ENCODE data around the gene CHRM2. TPM values are rescaled to one million over a fixed set of nuclear protein-coding genes. Genes with fewer than 3 reads are reported as not detected.

Gene CHRM2
- total RNA-seq, 1 experiment from 2014 or later, result not detected

- Mint-ChIP-seq H3K36me3 (ENCODE audit: insufficient read depth, unreplicated experiment) (no peaks in the 10 kb centered on the region), H3K27ac (ENCODE audit: unreplicated experiment) (no peak overlapping the region), H3K4me3 (ENCODE audit: low read depth, unreplicated experiment) (no peak overlapping the region), H3K27me3 (ENCODE audit: unreplicated experiment) (no peaks in the 10 kb centered on the region), H3K9me3 (ENCODE audit: low read depth, unreplicated experiment) (peaks cover 11% of the 10 kb centered on the region), H3K4me1 (ENCODE audit: low read depth, unreplicated experiment) (no peaks in the 10 kb centered on the region)
- CTCF ChIA-PET, result no interaction called here
- TF ChIP-seq CTCF (IDR thresholded peaks at IDR 0.05; ENCODE audit: unreplicated experiment), result no peak
- intact Hi-C loops (cut with micrococcal nuclease; ENCODE audit: unreplicated experiment), result no loop called here
- BruUV-seq (replicated peaks), result no TSS peak
- DNase-seq, result no peak
These were observed 829 bp downstream of the CHRM2 start for GRCh38 chr7:136869001-136869961.

- CTCF ChIA-PET, result no interaction called here
- no peak for DNase-seq
- Mint-ChIP-seq H3K27me3 (ENCODE audit: unreplicated experiment) (no peaks in the 10 kb centered on the region), H3K36me3 (ENCODE audit: insufficient read depth, unreplicated experiment) (no peaks in the 10 kb centered on the region), H3K4me3 (ENCODE audit: low read depth, unreplicated experiment) (no peak overlapping the region), H3K27ac (ENCODE audit: unreplicated experiment) (no peak overlapping the region), H3K4me1 (ENCODE audit: low read depth, unreplicated experiment) (no peaks in the 10 kb centered on the region), H3K9me3 (ENCODE audit: low read depth, unreplicated experiment) (peaks cover 13% of the 10 kb centered on the region)
- no TSS peak for BruUV-seq (replicated peaks)
- intact Hi-C loops (cut with micrococcal nuclease; ENCODE audit: unreplicated experiment), result no loop called here
- no peak for TF ChIP-seq CTCF (IDR thresholded peaks at IDR 0.05; ENCODE audit: unreplicated experiment)
These were observed 1.8 kb downstream of the CHRM2 start for GRCh38 chr7:136869991-136870865.

GRCh38 chr7:136870866-136871487 lies 2.5 kb downstream of the CHRM2 start:
- H3K4me3 Mint-ChIP-seq (ENCODE audit: low read depth, unreplicated experiment), result no peak overlapping the region
- no peak overlapping the region for H3K27ac Mint-ChIP-seq (ENCODE audit: unreplicated experiment)
- H3K36me3 Mint-ChIP-seq (ENCODE audit: insufficient read depth, unreplicated experiment), result no peaks in the 10 kb centered on the region
- no peaks in the 10 kb centered on the region for H3K27me3 Mint-ChIP-seq (ENCODE audit: unreplicated experiment)
- peaks cover 17% of the 10 kb centered on the region for H3K9me3 Mint-ChIP-seq (ENCODE audit: low read depth, unreplicated experiment)
- intact Hi-C loops (cut with micrococcal nuclease; ENCODE audit: unreplicated experiment), result no loop called here
- CTCF ChIA-PET, result no interaction called here
- DNase-seq, result no peak
- BruUV-seq (replicated peaks), result no TSS peak
- no peaks in the 10 kb centered on the region for H3K4me1 Mint-ChIP-seq (ENCODE audit: low read depth, unreplicated experiment)
- no peak for TF ChIP-seq CTCF (IDR thresholded peaks at IDR 0.05; ENCODE audit: unreplicated experiment)

GRCh38 chr7:136874393-136875032 lies 6.1 kb downstream of the CHRM2 start:
- no peak for TF ChIP-seq CTCF (IDR thresholded peaks at IDR 0.05; ENCODE audit: unreplicated experiment)
- no peaks in the 10 kb centered on the region for H3K36me3 Mint-ChIP-seq (ENCODE audit: insufficient read depth, unreplicated experiment)
- intact Hi-C loops (cut with micrococcal nuclease; ENCODE audit: unreplicated experiment), result no loop called here
- no peaks in the 10 kb centered on the region for H3K4me1 Mint-ChIP-seq (ENCODE audit: low read depth, unreplicated experiment)
- peaks cover 22% of the 10 kb centered on the region for H3K9me3 Mint-ChIP-seq (ENCODE audit: low read depth, unreplicated experiment)
- CTCF ChIA-PET, result no interaction called here
- H3K27ac Mint-ChIP-seq (ENCODE audit: unreplicated experiment), result no peak overlapping the region
- no peak overlapping the region for H3K4me3 Mint-ChIP-seq (ENCODE audit: low read depth, unreplicated experiment)
- no peaks in the 10 kb centered on the region for H3K27me3 Mint-ChIP-seq (ENCODE audit: unreplicated experiment)
- no TSS peak for BruUV-seq (replicated peaks)
- no peak for DNase-seq
